ENCODE measurements around the gene PARP2. TPM values are rescaled to one million over a fixed set of nuclear protein-coding genes. Genes with fewer than 3 reads are reported as not detected.

PARP2 gene
- total and polyA plus RNA-seq, 2 of the 8 experiments (the other 6 are each of a cell fraction or from before 2014, with no cell fraction given) = 27.7 to 41.7 TPM

DNA sequence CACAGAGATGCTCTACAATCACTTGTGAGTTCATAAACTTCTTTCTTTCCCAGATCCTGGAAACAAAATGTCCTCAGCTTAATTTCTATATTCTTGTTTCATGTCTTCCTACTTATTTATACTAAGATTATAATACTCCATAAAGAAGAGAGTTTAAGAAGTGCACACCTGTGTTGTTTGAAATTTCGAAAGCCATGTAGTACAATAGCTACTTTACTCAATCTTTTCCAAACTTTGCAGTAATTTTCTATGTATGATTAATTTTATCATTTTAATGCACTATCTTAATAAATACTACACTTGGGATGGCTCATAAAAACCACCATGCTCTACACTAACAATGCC, 37.4 kb upstream of the PARP2 start:
- no peak for DNase-seq (ENCODE audit: low read depth in 1 of 2, low spot score in 2 of 2)
- H2BK5ac ChIP-seq (ENCODE audit: low read depth, low read length) = no peak overlapping the region
- H3K9me3 ChIP-seq (ENCODE audit: insufficient read depth in 2 of 2, low read depth in 1 of 2, low read length in 1 of 2) = no peaks in the 10 kb centered on the region; a peak in 1 of 4 replicates
- H2BK15ac ChIP-seq (ENCODE audit: low read length) = no peak overlapping the region
- TF ChIP-seq CREB1 (IDR thresholded peaks at IDR 0.05) = no peak
- TF ChIP-seq SP1 (IDR thresholded peaks at IDR 0.05; ENCODE audit: low read depth, low read length) = no peak
- TF ChIP-seq CHD1 (IDR thresholded peaks at IDR 0.05; ENCODE audit: low read depth, low read length) = no peak
- no peak for TF ChIP-seq JUN (IDR thresholded peaks at IDR 0.05; ENCODE audit: low read depth, low read length)
- TF ChIP-seq SIX5 (IDR thresholded peaks at IDR 0.05; ENCODE audit: low read depth, low read length) = no peak
- TF ChIP-seq, protein P1, sequence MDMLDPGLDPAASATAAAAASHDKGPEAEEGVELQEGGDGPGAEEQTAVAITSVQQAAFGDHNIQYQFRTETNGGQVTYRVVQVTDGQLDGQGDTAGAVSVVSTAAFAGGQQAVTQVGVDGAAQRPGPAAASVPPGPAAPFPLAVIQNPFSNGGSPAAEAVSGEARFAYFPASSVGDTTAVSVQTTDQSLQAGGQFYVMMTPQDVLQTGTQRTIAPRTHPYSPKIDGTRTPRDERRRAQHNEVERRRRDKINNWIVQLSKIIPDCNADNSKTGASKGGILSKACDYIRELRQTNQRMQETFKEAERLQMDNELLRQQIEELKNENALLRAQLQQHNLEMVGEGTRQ (IDR thresholded peaks at IDR 0.05; ENCODE audit: low read length) = no peak
- no peak overlapping the region for H2AFZ ChIP-seq (ENCODE audit: low read length)
- CTCF ChIA-PET (ENCODE audit: partially characterized antibody) = interaction anchor here (0.7 to 2.5 kb wide), 5 partner anchors 10 to 287 kb away, joined by 3 to 10 read pairs (median 3); no protein-coding TSS in a partner anchor
- H3K79me2 ChIP-seq (ENCODE audit: control insufficient read depth in 1 of 2, insufficient read depth in 2 of 2, low read length in 2 of 2) = peaks cover 0 to 24% of the 10 kb centered on the region in 2 experiments; a peak in 2 of 4 replicates
- no peak overlapping the region for H3K56ac ChIP-seq (replicated peaks; ENCODE audit: insufficient read length, low read depth, low read length)
- no peak overlapping the region for H4K5ac ChIP-seq (ENCODE audit: insufficient read length, low read depth, low read length)
- H3K23ac ChIP-seq (ENCODE audit: insufficient read length) = no peak overlapping the region
- FAIRE-seq = no peak
- H4K20me1 ChIP-seq (replicated peaks in 1 of 2; ENCODE audit: control insufficient read depth in 1 of 2, insufficient read depth in 2 of 2, low read length in 2 of 2) = no peaks in the 10 kb centered on the region
- no peaks in the 10 kb centered on the region for H3K4me1 ChIP-seq (replicated peaks in 1 of 4; ENCODE audit: control insufficient read depth in 3 of 4, insufficient read depth in 4 of 4, low read length in 3 of 4)
- no peak overlapping the region for H4K91ac ChIP-seq (replicated peaks; ENCODE audit: insufficient read length, low read length)
- H3K79me1 ChIP-seq (ENCODE audit: low read depth, low read length) = peaks cover 5% of the 10 kb centered on the region; the same call in 1 of the 2 replicates
- H3K18ac ChIP-seq (ENCODE audit: extremely low read depth, low read length) = no peak overlapping the region
- peak overlapping the region in 1 of 4 experiments; percentile 78; a peak in 4 of 8 replicates for H3K4me3 ChIP-seq (ENCODE audit: extremely low read depth in 1 of 4, insufficient read depth in 2 of 4, low read depth in 3 of 4, low read length in 4 of 4)
- no peak overlapping the region for H3K27ac ChIP-seq (ENCODE audit: low read depth, low read length)
- H3K14ac ChIP-seq (ENCODE audit: insufficient read length) = no peak overlapping the region
- H3K9ac ChIP-seq (replicated peaks in 1 of 4; ENCODE audit: extremely low read depth in 1 of 4, low read depth in 3 of 4, low read length in 3 of 4) = no peak overlapping the region
- H3K27me3 ChIP-seq (replicated peaks in 1 of 4; ENCODE audit: control insufficient read depth in 3 of 4, extremely low read depth in 1 of 4, insufficient read depth in 3 of 4, low read length in 3 of 4) = no peaks in the 10 kb centered on the region
- H3K4ac ChIP-seq (replicated peaks; ENCODE audit: insufficient read length, low read depth, low read length) = no peak overlapping the region
- 100% methylated on average over 1 of the region's 1 CpG; no CpG with 5 or more reads in 1 of the 2 experiments for WGBS, 2 experiments (ENCODE audit: extremely low coverage in 1 of 2, insufficient coverage in 1 of 2, insufficient read length in 1 of 2, insufficient replicate concordance in 2 of 2, low coverage in 1 of 2, low lambda C conversion rate in 2 of 2, missing lambda C conversion rate in 1 of 2)
- H2BK20ac ChIP-seq (ENCODE audit: low read length) = no peak overlapping the region
- H3K23me2 ChIP-seq (ENCODE audit: low read depth, low read length) = peaks cover 4% of the 10 kb centered on the region
- no peak overlapping the region for H2BK120ac ChIP-seq (replicated peaks; ENCODE audit: low read depth, low read length)
- no peak overlapping the region for H2BK12ac ChIP-seq (ENCODE audit: low read depth, low read length)
- H2AK5ac ChIP-seq (ENCODE audit: low read depth, low read length) = no peak overlapping the region
- H3K36me3 ChIP-seq (ENCODE audit: control insufficient read depth in 2 of 4, insufficient read depth in 4 of 4, low read length in 3 of 4) = peaks cover 0 to 6% (median under 1%) of the 10 kb centered on the region in 4 experiments; a peak in 4 of 8 replicates
- H3K4me2 ChIP-seq (ENCODE audit: insufficient read depth in 1 of 2, low read depth in 2 of 2, low read length in 2 of 2) = no peak overlapping the region; a peak in 1 of 4 replicates
- H4K8ac ChIP-seq (ENCODE audit: extremely low read depth, insufficient read depth, low read length) = no peak overlapping the region
- POLR2A ChIA-PET (ENCODE audit: partially characterized antibody) = interaction anchor here (0.6 to 2.8 kb wide), 7 partner anchors 12 to 301 kb away, joined by 3 to 10 read pairs (median 4); no protein-coding TSS in a partner anchor

All from H1 (cell line).